GM19324 (cell line): Measurements from ENCODE around the gene CTTNBP2NL.
"Not testable (repeated sequence)": the region's sequence is repeated elsewhere in the genome, so short reads cannot be mapped to it uniquely, and the experiment has no call there.

ENCODE experiments used
- ATAC-seq: cut with Tn5 transposase; IDR thresholded peaks from one replicate; pipeline ENCODE4 v1.9.1; 2021; ENCODE audit warnings: mild to moderate bottlenecking, moderate library complexity; ENCODE audit not compliant: unreplicated experiment, low FRiP score

Gene CTTNBP2NL

GRCh38 chr1:112418099-112418892 is 22.3 kb downstream of the CTTNBP2NL start:
- no peak for ATAC-seq

GRCh38 chr1:112423207-112423606 is 27.2 kb downstream of the CTTNBP2NL start:
- ATAC-seq = no peak

- ATAC-seq = not testable (repeated sequence)
Observed at GRCh38 chr1:112423666-112424065, 27.7 kb downstream of the CTTNBP2NL start.

- no peak for ATAC-seq
Observed at GRCh38 chr1:112429749-112430148, 33.7 kb downstream of the CTTNBP2NL start.

GRCh38 chr1:112431038-112431437 is 35.0 kb downstream of the CTTNBP2NL start:
- ATAC-seq = no peak

- no peak for ATAC-seq
Observed at GRCh38 chr1:112435448-112435847, 39.4 kb downstream of the CTTNBP2NL start.

GRCh38 chr1:112436384-112437156 is 40.6 kb downstream of the CTTNBP2NL start:
- no peak for ATAC-seq

GRCh38 chr1:112438156-112438555 is 42.1 kb downstream of the CTTNBP2NL start:
- ATAC-seq = not testable (repeated sequence)

- ATAC-seq = no peak
Observed at GRCh38 chr1:112439592-112439991, 43.6 kb downstream of the CTTNBP2NL start.

- no peak for ATAC-seq
Observed at GRCh38 chr1:112440574-112440973, 44.6 kb downstream of the CTTNBP2NL start.

GRCh38 chr1:112444269-112444668 is 48.3 kb downstream of the CTTNBP2NL start:
- no peak for ATAC-seq

- ATAC-seq = no peak
Observed at GRCh38 chr1:112445596-112445995, 49.6 kb downstream of the CTTNBP2NL start.

GRCh38 chr1:112446411-112446810 is 50.4 kb downstream of the CTTNBP2NL start:
- no peak for ATAC-seq

GRCh38 chr1:112448904-112449629 is 53.1 kb downstream of the CTTNBP2NL start:
- no peak for ATAC-seq

- no peak for ATAC-seq
Observed at GRCh38 chr1:112449630-112449983, 53.6 kb downstream of the CTTNBP2NL start.

GRCh38 chr1:112450773-112451172 is 54.8 kb downstream of the CTTNBP2NL start:
- no peak for ATAC-seq

GRCh38 chr1:112451301-112451700 is 55.3 kb downstream of the CTTNBP2NL start:
- ATAC-seq = not testable (repeated sequence)

GRCh38 chr1:112453876-112454275 is 57.9 kb downstream of the CTTNBP2NL start:
- ATAC-seq = no peak

GRCh38 chr1:112454316-112454715 is 58.3 kb downstream of the CTTNBP2NL start:
- ATAC-seq = no peak

- no peak for ATAC-seq
Observed at GRCh38 chr1:112457241-112457640, 61.2 kb downstream of the CTTNBP2NL start.

- no peak for ATAC-seq
Observed at GRCh38 chr1:112457955-112458354, 61.9 kb downstream of the CTTNBP2NL start.
